Renal pelvis (tissue), 4 donors: ENCODE data around the gene LIFR. TPM values are rescaled to one million over a fixed set of nuclear protein-coding genes. Genes with fewer than 3 reads are reported as not detected.
"Not testable (repeated sequence)": the region's sequence is repeated elsewhere in the genome, so short reads cannot be mapped to it uniquely, and the experiment has no call there.

Experiments
- DNase-seq: peaks from one replicate; pipeline ENCODE4 v3.0.0-alpha.2; 2013
- polyA plus RNA-seq, 3 donors: library from polyadenylated mRNA; unstranded; fragments of 120-200 nt; gene quantifications; one replicate each; pipeline ENCODE4 v1.2.1, GENCODE V29; 2013; ENCODE audit not compliant: insufficient read length in 3 of 3

LIFR gene
- polyA plus RNA-seq, 3 donors, result 67.3 to 85.9 (median 78.9) TPM

- DNase-seq, result no peak
Measured at GRCh38 chr5:38527475-38527874, 29.0 kb downstream of the LIFR start.

- no peak for DNase-seq
Measured at GRCh38 chr5:38524022-38524421, 32.4 kb downstream of the LIFR start.

- DNase-seq, result no peak
Measured at GRCh38 chr5:38519476-38519875, 37.0 kb downstream of the LIFR start.

GRCh38 chr5:38518341-38518740 lies 38.1 kb downstream of the LIFR start:
- DNase-seq, result no peak

GRCh38 chr5:38516649-38517048 lies 39.8 kb downstream of the LIFR start:
- DNase-seq, result not testable (repeated sequence)

GRCh38 chr5:38515646-38516045 lies 40.8 kb downstream of the LIFR start:
- DNase-seq, result no peak

- no peak for DNase-seq
Measured at GRCh38 chr5:38515092-38515491, 41.4 kb downstream of the LIFR start.

GRCh38 chr5:38509185-38509584 lies 47.3 kb downstream of the LIFR start:
- no peak for DNase-seq

GRCh38 chr5:38506302-38506701 lies 50.1 kb downstream of the LIFR start:
- DNase-seq, result no peak

GRCh38 chr5:38500573-38501260 lies 55.7 kb downstream of the LIFR start:
- no peak for DNase-seq

GRCh38 chr5:38497946-38498345 lies 58.5 kb downstream of the LIFR start:
- DNase-seq, result no peak

- peak; percentile 31 for DNase-seq
Measured at GRCh38 chr5:38494763-38495162, 61.7 kb downstream of the LIFR start.

- no peak for DNase-seq
Measured at GRCh38 chr5:38494175-38494574, 62.3 kb downstream of the LIFR start.

- DNase-seq, result no peak
Measured at GRCh38 chr5:38483805-38484398, 72.5 kb downstream of the LIFR start.

GRCh38 chr5:38479315-38479904 lies 77.0 kb downstream of the LIFR start:
- DNase-seq, result no peak

GRCh38 chr5:38478878-38479277 lies 77.6 kb downstream of the LIFR start:
- DNase-seq, result no peak

GRCh38 chr5:38478166-38478565 lies 78.3 kb downstream of the LIFR start:
- no peak for DNase-seq

- no peak for DNase-seq
Measured at GRCh38 chr5:38473008-38473407, 83.4 kb downstream of the LIFR start.

GRCh38 chr5:38472541-38472940 lies 83.9 kb downstream of the LIFR start:
- no peak for DNase-seq

- no peak for DNase-seq
Measured at GRCh38 chr5:38471709-38472108, 84.7 kb downstream of the LIFR start.

GRCh38 chr5:38469707-38470267 lies 86.7 kb downstream of the LIFR start:
- no peak for DNase-seq

- no peak for DNase-seq
Measured at GRCh38 chr5:38468978-38469706, 87.3 kb downstream of the LIFR start.
